ENCODE results near the gene SAMD4A.

- TF ChIP-seq, protein P1, sequence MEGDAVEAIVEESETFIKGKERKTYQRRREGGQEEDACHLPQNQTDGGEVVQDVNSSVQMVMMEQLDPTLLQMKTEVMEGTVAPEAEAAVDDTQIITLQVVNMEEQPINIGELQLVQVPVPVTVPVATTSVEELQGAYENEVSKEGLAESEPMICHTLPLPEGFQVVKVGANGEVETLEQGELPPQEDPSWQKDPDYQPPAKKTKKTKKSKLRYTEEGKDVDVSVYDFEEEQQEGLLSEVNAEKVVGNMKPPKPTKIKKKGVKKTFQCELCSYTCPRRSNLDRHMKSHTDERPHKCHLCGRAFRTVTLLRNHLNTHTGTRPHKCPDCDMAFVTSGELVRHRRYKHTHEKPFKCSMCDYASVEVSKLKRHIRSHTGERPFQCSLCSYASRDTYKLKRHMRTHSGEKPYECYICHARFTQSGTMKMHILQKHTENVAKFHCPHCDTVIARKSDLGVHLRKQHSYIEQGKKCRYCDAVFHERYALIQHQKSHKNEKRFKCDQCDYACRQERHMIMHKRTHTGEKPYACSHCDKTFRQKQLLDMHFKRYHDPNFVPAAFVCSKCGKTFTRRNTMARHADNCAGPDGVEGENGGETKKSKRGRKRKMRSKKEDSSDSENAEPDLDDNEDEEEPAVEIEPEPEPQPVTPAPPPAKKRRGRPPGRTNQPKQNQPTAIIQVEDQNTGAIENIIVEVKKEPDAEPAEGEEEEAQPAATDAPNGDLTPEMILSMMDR (conservative IDR thresholded peaks at IDR 0.05; ENCODE audit: low read depth, low read length), result no peak
- TF ChIP-seq RFX5 (IDR thresholded peaks at IDR 0.05; ENCODE audit: low read depth, low read length) (no peak), POLR2A (IDR thresholded peaks at IDR 0.05; ENCODE audit: low read depth, low read length) (no peak), CHD1 (IDR thresholded peaks at IDR 0.05; ENCODE audit: low read depth, low read length) (no peak), RAD21 (IDR thresholded peaks at IDR 0.05; ENCODE audit: low read length) (no peak), MAZ (IDR thresholded peaks at IDR 0.05; ENCODE audit: borderline replicate concordance, low read depth, low read length) (no peak), SMC3 (IDR thresholded peaks at IDR 0.05; ENCODE audit: low read depth, low read length) (no peak), RCOR1 (IDR thresholded peaks at IDR 0.05; ENCODE audit: insufficient replicate concordance, low read length) (no peak), MAFK (IDR thresholded peaks at IDR 0.05; ENCODE audit: low read depth, low read length) (no peak), MXI1 (IDR thresholded peaks at IDR 0.05; ENCODE audit: borderline replicate concordance, low read depth, low read length) (no peak), FOS (IDR thresholded peaks at IDR 0.05; ENCODE audit: low read depth, low read length) (no peak), ELK1 (IDR thresholded peaks at IDR 0.05; ENCODE audit: borderline replicate concordance, low read depth, low read length) (no peak), CEBPB (IDR thresholded peaks at IDR 0.05; ENCODE audit: low read depth, low read length) (no peak), USF2 (IDR thresholded peaks at IDR 0.05; ENCODE audit: low read depth, low read length) (no peak)
Observed at GRCh38 chr14:54659365-54659764, 92.4 kb downstream of the SAMD4A start.
